PC-9 (cell line): ENCODE results near the gene GAS7. TPM values are rescaled to one million over a fixed set of nuclear protein-coding genes. Genes with fewer than 3 reads are reported as not detected.

Experiments
- BruUV-seq: library from RNA; stranded (reverse); fragments of 400-500 nt; replicated peaks from 2 replicates; lab custom pipeline; 2021; lab: Mats Ljungman, UMichigan
- CTCF ChIA-PET: fragments of 300-600 bp; sonication (Branson Sonifier 250); formaldehyde crosslinking; loops from one replicate; lab custom pipeline; 2022; ENCODE audit warnings: antibody characterized with exemption; lab: Charles Lee
- POLR2A ChIA-PET: fragments of 300-600 bp; sonication (Branson Sonifier 250); formaldehyde crosslinking; loops from one replicate; lab custom pipeline; 2022; ENCODE audit warnings: antibody characterized with exemption; ENCODE audit not compliant: unreplicated experiment; lab: Charles Lee
- DNase-seq, 2 experiments: peaks; one replicate each; pipeline versions ENCODE4 v3.0.0 to v3.0.0-alpha.2; 2015 to 2022; ENCODE audit warnings: mixed read lengths in 1 of 2
- H2AFZ ChIP-seq: fragments of 200-600 bp; sonication (generic); 2 replicates; pipeline ENCODE4 v1.8.1; 2017; ENCODE audit warnings: antibody characterized with exemption
- H3F3A ChIP-seq: fragments of 200-600 bp; sonication (generic); 2 replicates; pipeline ENCODE4 v1.8.1; 2017; ENCODE audit warnings: antibody characterized with exemption, mild to moderate bottlenecking, low read depth; ENCODE audit not compliant: insufficient read depth
- H3K27ac ChIP-seq: fragments of 200-600 bp; sonication (generic); 2 replicates; pipeline ENCODE4 v1.6.1; 2016; ENCODE audit warnings: mixed run types
- H3K27me3 ChIP-seq: fragments of 200-600 bp; sonication (generic); 2 replicates; pipeline ENCODE4 v1.6.1; 2016; ENCODE audit warnings: low read depth, mixed run types; ENCODE audit not compliant: insufficient read depth
- H3K36me3 ChIP-seq: fragments of 200-600 bp; sonication (generic); 2 replicates; pipeline ENCODE4 v1.6.1; 2016; ENCODE audit warnings: low read depth, mixed run types
- H3K4me1 ChIP-seq: fragments of 200-600 bp; sonication (generic); replicated peaks from 2 replicates; pipeline ENCODE4 v1.6.1; 2016; ENCODE audit warnings: mixed run types; ENCODE audit not compliant: insufficient read depth
- H3K4me2 ChIP-seq: fragments of 200-600 bp; sonication (generic); 2 replicates; pipeline ENCODE4 v1.6.1; 2017; ENCODE audit warnings: mixed run types
- H3K4me3 ChIP-seq: fragments of 200-600 bp; sonication (generic); 2 replicates; pipeline ENCODE4 v1.6.1; 2016; ENCODE audit warnings: mixed run types
- H3K79me2 ChIP-seq: fragments of 200-600 bp; sonication (generic); 2 replicates; pipeline ENCODE4 v1.6.1; 2017; ENCODE audit warnings: low read depth, mixed run types
- H3K9me2 ChIP-seq: fragments of 200-600 bp; sonication (generic); 2 replicates; pipeline ENCODE4 v1.8.1; 2017; ENCODE audit warnings: mild to moderate bottlenecking; ENCODE audit not compliant: insufficient read depth
- H3K9me3 ChIP-seq: fragments of 200-600 bp; sonication (generic); 2 replicates; pipeline ENCODE4 v1.8.1; 2016; ENCODE audit warnings: low read depth; ENCODE audit not compliant: insufficient read depth
- H4K20me1 ChIP-seq: fragments of 200-600 bp; sonication (generic); 2 replicates; pipeline ENCODE4 v1.8.1; 2017; ENCODE audit not compliant: insufficient read depth
- EZH2 ChIP-seq: fragments of 200-600 bp; sonication (generic); IDR thresholded peaks from 2 replicates; pipeline ENCODE4 v1.8.0; 2017; ENCODE audit warnings: antibody characterized with exemption, low read depth
- intact Hi-C: fragments of 100-400 bp; cut with micrococcal nuclease; formaldehyde crosslinking; loops from one replicate; pipeline ENCODE4 v1.10.0; 2022; ENCODE audit not compliant: unreplicated experiment
- total RNA-seq: library from RNA; stranded (reverse); gene quantifications from 2 replicates; pipeline ENCODE4 v1.2.3, GENCODE V29; 2021
- TF ChIP-seq, protein P1 (sequence below): fragments of 200-600 bp; sonication (generic); conservative IDR thresholded peaks from 2 replicates; pipeline ENCODE4 v1.6.1; 2017; ENCODE audit warnings: mixed run types, antibody characterized with exemption, mild to moderate bottlenecking, moderate library complexity

GAS7 gene
- total RNA-seq, 1 experiment from 2014 or later, result not detected

DNA sequence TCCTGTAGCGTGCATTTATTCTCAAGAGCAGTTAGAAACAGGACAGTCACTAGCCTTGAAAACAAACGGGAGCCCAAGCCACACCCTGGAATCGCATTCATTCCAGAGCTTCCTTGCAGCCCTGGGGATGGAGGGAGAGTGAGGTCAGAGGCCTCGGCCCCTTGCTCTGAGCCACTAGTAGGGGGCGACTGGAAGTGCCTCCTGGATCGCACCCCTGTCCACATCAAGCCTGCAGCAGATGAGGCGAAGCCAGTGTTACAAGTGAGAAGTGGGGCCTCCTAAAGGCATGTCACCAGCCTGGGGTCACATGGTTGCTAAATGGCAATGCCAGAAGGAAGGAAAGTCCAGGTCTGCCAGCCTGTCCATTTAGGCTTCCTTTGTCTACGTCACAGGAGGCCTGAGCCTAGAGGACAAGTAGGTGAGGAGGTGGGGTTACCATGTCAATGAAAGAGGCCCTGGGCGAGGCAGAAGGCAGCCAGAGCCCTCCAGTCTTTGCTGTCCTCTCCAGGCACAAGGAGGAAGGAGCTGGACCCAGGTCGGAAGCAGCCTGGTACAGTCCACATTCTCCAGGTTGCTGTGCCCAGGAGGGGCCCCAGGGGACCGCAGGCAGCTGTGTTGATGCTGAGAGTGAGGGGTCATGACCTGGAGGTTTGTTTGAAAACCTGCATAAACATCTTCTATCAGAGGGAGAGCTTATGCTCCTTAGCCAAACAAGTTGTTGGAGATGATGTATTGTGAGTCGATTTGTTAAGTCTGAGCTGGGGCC lies 290.3 kb downstream of the GAS7 start:
- intact Hi-C loops, result no loop called here
- H3K4me2 ChIP-seq, result no peak overlapping the region
- CTCF ChIA-PET, result interaction anchor here (0.8 kb wide), 1 partner anchor 21 kb away, joined by 4 read pairs; no protein-coding TSS in a partner anchor

GRCh38 chr17:9907131-9907530 lies 291.3 kb downstream of the GAS7 start:
- CTCF ChIA-PET, result no interaction called here
- intact Hi-C loops, result no loop called here

More for the DNA sequence above, 290.3 kb downstream of the GAS7 start:
- no peaks in the 10 kb centered on the region for H3K9me3 ChIP-seq
- H3F3A ChIP-seq, result no peaks in the 10 kb centered on the region
- no peak overlapping the region for H3K27ac ChIP-seq
- no TSS peak for BruUV-seq
- no peaks in the 10 kb centered on the region for H4K20me1 ChIP-seq
- POLR2A ChIA-PET, result interaction anchor here (0.7 kb wide), 1 partner anchor 113 kb away, joined by 4 read pairs; no protein-coding TSS in a partner anchor
- H3K4me3 ChIP-seq, result no peak overlapping the region
- no peaks in the 10 kb centered on the region for H3K36me3 ChIP-seq
- TF ChIP-seq EZH2, result no peak
- TF ChIP-seq, protein P1, sequence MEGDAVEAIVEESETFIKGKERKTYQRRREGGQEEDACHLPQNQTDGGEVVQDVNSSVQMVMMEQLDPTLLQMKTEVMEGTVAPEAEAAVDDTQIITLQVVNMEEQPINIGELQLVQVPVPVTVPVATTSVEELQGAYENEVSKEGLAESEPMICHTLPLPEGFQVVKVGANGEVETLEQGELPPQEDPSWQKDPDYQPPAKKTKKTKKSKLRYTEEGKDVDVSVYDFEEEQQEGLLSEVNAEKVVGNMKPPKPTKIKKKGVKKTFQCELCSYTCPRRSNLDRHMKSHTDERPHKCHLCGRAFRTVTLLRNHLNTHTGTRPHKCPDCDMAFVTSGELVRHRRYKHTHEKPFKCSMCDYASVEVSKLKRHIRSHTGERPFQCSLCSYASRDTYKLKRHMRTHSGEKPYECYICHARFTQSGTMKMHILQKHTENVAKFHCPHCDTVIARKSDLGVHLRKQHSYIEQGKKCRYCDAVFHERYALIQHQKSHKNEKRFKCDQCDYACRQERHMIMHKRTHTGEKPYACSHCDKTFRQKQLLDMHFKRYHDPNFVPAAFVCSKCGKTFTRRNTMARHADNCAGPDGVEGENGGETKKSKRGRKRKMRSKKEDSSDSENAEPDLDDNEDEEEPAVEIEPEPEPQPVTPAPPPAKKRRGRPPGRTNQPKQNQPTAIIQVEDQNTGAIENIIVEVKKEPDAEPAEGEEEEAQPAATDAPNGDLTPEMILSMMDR, result no peak
- no peaks in the 10 kb centered on the region for H3K4me1 ChIP-seq
- no peak overlapping the region for H2AFZ ChIP-seq
- no peaks in the 10 kb centered on the region for H3K79me2 ChIP-seq
- H3K27me3 ChIP-seq, result no peaks in the 10 kb centered on the region
- no peaks in the 10 kb centered on the region for H3K9me2 ChIP-seq
- DNase-seq, result no peak

GRCh38 chr17:9906616-9907015 lies 291.8 kb downstream of the GAS7 start:
- no peaks in the 10 kb centered on the region for H4K20me1 ChIP-seq
- no peaks in the 10 kb centered on the region for H3K27me3 ChIP-seq
- H3K4me3 ChIP-seq, result no peak overlapping the region
- H3K9me2 ChIP-seq, result no peaks in the 10 kb centered on the region
- H3F3A ChIP-seq, result no peaks in the 10 kb centered on the region
- intact Hi-C loops, result no loop called here
- H3K27ac ChIP-seq, result no peak overlapping the region
- BruUV-seq, result no TSS peak
- DNase-seq, result no peak
- no peaks in the 10 kb centered on the region for H3K36me3 ChIP-seq
- POLR2A ChIA-PET, result no interaction called here
- no peak overlapping the region for H3K4me2 ChIP-seq
- no peak overlapping the region for H2AFZ ChIP-seq
- H3K4me1 ChIP-seq, result no peaks in the 10 kb centered on the region
- no peak for TF ChIP-seq EZH2
- TF ChIP-seq, protein P1, result no peak
- CTCF ChIA-PET, result no interaction called here
- no peaks in the 10 kb centered on the region for H3K79me2 ChIP-seq
- H3K9me3 ChIP-seq, result no peaks in the 10 kb centered on the region

More at GRCh38 chr17:9907131-9907530, 291.3 kb downstream of the GAS7 start:
- no peak for TF ChIP-seq EZH2
- TF ChIP-seq, protein P1, result no peak
- H3K9me3 ChIP-seq, result no peaks in the 10 kb centered on the region
- BruUV-seq, result no TSS peak
- H3K4me2 ChIP-seq, result no peak overlapping the region
- H3K4me1 ChIP-seq, result no peaks in the 10 kb centered on the region
- no peaks in the 10 kb centered on the region for H3K79me2 ChIP-seq
- no peaks in the 10 kb centered on the region for H3F3A ChIP-seq
- no peak overlapping the region for H2AFZ ChIP-seq
- no peak overlapping the region for H3K27ac ChIP-seq
- POLR2A ChIA-PET, result interaction anchor here (0.7 kb wide), 1 partner anchor 112 kb away, joined by 4 read pairs; no protein-coding TSS in a partner anchor
- no peaks in the 10 kb centered on the region for H4K20me1 ChIP-seq
- no peak overlapping the region for H3K4me3 ChIP-seq
- DNase-seq, result no peak
- no peaks in the 10 kb centered on the region for H3K9me2 ChIP-seq
- H3K36me3 ChIP-seq, result no peaks in the 10 kb centered on the region
- H3K27me3 ChIP-seq, result no peaks in the 10 kb centered on the region
